Omental fat pad (tissue), 4 donors: ENCODE results near the gene CUBN. TPM values are rescaled to one million over a fixed set of nuclear protein-coding genes. Genes with fewer than 3 reads are reported as not detected.
"Not testable (repeated sequence)": the region's sequence is repeated elsewhere in the genome, so short reads cannot be mapped to it uniquely, and the experiment has no call there.

ENCODE experiments used
- ATAC-seq: fragments of 150-250 bp; one replicate; pipeline ENCODE4 v1.9.1; 2016; ENCODE audit warnings: mild to moderate bottlenecking, moderate library complexity; ENCODE audit not compliant: low FRiP score
- DNase-seq: peaks from one replicate; pipeline ENCODE4 v3.0.0-alpha.2; 2019; ENCODE audit warnings: low spot score
- total RNA-seq, 4 donors: library from RNA; depleted of rRNA; stranded (reverse); fragments of >200 nt; gene quantifications; one replicate each; pipeline ENCODE4 v1.1.0, GENCODE V29; 2016
- TF ChIP-seq, protein P1 (sequence below), 3 donors: fragments of 450-650 bp; IDR thresholded peaks; one replicate each; pipeline ENCODE4 v1.5.1; 2016 to 2017; ENCODE audit warnings: antibody characterized with exemption in 3 of 3, mild to moderate bottlenecking in 3 of 3, moderate library complexity in 2 of 3

CUBN gene
- total RNA-seq, 4 donors from 2014 or later, result 1.6 to 4.5 (median 2.2) TPM

- DNase-seq (no peak), ATAC-seq (no peak)
- TF ChIP-seq, protein P1, sequence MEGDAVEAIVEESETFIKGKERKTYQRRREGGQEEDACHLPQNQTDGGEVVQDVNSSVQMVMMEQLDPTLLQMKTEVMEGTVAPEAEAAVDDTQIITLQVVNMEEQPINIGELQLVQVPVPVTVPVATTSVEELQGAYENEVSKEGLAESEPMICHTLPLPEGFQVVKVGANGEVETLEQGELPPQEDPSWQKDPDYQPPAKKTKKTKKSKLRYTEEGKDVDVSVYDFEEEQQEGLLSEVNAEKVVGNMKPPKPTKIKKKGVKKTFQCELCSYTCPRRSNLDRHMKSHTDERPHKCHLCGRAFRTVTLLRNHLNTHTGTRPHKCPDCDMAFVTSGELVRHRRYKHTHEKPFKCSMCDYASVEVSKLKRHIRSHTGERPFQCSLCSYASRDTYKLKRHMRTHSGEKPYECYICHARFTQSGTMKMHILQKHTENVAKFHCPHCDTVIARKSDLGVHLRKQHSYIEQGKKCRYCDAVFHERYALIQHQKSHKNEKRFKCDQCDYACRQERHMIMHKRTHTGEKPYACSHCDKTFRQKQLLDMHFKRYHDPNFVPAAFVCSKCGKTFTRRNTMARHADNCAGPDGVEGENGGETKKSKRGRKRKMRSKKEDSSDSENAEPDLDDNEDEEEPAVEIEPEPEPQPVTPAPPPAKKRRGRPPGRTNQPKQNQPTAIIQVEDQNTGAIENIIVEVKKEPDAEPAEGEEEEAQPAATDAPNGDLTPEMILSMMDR (IDR thresholded peaks at IDR 0.05), result no peak
These were observed 6.6 kb downstream of the CUBN start for GRCh38 chr10:17122726-17123661.

- ATAC-seq (no peak), DNase-seq (no peak)
- TF ChIP-seq, protein P1 (IDR thresholded peaks at IDR 0.05), result no peak
These were observed 7.6 kb downstream of the CUBN start for GRCh38 chr10:17122052-17122451.

DNA sequence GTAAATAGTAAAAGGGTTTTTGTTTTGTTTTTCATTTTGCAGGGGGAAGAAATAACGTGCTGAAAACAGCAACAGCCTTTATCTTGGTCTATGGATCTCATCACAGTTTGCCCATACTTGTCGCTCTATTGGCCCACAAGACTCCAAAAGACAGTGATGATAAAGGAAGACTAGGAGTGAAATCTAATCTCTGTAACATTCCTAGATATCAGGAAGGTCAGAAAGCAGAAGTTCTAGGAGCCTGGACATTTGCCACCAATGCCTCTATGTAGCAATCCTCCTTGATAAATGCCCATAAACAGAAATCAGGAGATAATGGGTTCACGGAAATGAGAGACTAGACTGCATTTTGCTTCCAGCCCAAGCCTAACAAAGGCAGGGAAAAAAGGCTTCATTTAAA, 8.9 kb downstream of the CUBN start:
- TF ChIP-seq, protein P1 (IDR thresholded peaks at IDR 0.05), result no peak
- no peak for ATAC-seq
- DNase-seq, result no peak

DNA sequence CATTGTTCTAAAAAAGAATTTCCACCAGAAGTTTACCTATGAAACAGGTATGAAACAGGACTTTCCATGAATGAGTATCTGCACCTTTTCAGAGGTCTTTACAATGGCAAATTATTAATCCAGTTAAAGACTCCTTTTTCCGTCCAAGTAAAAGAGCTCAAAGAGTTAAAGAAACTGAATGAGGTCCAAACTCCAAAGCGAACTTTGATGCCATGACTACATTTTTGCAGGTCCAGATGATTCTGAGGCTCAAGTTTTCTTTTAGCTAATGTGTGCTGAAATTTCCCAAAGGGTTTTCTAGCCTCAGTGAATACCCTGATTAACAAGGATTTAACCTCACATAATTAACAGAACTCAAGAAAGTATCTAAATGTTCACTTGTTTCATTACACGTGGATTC, 9.8 kb downstream of the CUBN start:
- DNase-seq (no peak), ATAC-seq (no peak)
- TF ChIP-seq, protein P1 (IDR thresholded peaks at IDR 0.05), result no peak

DNA sequence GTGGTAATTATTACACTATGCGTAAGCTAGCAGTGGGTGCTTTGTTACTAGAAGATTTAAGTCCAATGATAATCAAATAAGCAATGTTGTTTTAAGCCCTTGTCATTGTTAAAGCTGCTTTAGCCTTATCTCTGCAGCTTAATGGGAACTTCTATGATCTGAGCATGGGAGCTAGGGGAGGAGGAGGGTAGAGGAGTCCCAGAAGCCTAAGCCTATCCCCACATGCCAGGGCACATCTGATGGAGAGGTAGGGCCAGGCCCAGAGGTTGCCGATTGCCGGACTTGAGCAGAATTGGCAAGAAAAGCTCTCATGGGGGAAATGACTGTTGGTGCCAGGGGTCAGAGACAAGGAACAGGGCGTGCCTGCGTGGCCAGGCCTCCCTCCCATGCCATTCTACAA, 13.4 kb downstream of the CUBN start:
- DNase-seq (no peak), ATAC-seq (no peak)
- TF ChIP-seq, protein P1 (IDR thresholded peaks at IDR 0.05), result no peak

DNA sequence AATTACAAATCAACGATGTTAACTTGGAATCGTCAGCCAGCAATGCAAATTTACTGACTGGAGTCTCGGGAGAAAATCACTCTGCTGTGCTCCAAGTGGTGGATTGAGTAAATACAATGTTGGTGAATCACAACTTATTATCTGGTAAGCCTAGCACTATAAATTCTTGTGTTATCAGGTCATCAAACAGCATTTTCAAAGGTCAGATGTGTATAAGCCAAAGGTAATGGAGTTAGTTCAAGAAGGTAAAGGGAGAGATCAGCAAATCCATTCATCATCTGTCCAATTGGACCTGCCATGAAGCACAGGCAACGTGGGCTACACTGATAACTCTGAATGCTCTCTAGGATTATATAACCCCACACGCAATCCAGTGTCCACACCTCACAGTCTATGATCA, 13.9 kb downstream of the CUBN start:
- ATAC-seq (no peak), DNase-seq (no peak)
- TF ChIP-seq, protein P1 (IDR thresholded peaks at IDR 0.05), result no peak

DNA sequence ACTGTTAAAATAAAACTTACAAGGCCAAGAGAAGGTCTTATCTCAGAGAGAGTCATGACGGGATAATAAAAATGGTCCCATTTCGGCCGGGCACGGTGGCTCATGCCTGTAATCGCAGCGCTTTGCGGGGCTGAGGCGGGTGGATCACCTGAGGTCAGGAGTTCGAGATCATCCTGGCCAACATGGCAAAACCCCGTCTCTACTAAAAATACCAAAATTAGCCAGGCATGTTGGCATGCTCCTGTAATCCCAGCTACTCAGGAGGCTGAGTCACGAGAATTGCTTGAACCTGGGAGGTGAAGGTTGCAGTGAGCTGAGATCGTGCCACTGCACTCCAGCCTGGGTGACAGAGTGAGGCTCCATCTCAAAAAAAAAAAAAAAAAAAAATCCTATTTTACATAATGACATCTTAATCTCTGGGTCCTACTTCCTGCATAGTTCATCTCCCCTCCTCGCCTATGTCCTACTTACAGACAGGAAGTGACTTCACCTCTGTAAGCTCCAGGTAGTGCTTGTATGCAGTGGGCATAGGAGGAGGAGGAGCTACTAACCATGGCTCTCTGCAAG, 14.7 kb downstream of the CUBN start:
- ATAC-seq, DNase-seq: not testable (repeated sequence)
